ENCODE measurements around the gene ITGAX. TPM values are rescaled to one million over a fixed set of nuclear protein-coding genes. Genes with fewer than 3 reads are reported as not detected.

The ITGAX gene
- total RNA-seq, 1 donor from 2014 or later, result not detected

GRCh38 chr16:31385680-31386079 is 30.7 kb downstream of the ITGAX start:
- H3K27me3 Mint-ChIP-seq (ENCODE audit: low read depth), result peaks cover 52% of the 10 kb centered on the region
- TF ChIP-seq CTCF (IDR thresholded peaks at IDR 0.05; ENCODE audit: unreplicated experiment), result no peak
- DNase-seq (ENCODE audit: low spot score in 2 of 2, unreplicated experiment in 2 of 2), result no peak
- H3K36me3 Mint-ChIP-seq, result no peaks in the 10 kb centered on the region
- H3K4me3 Mint-ChIP-seq, result no peak overlapping the region
- no peaks in the 10 kb centered on the region for H3K9me3 Mint-ChIP-seq
- H3K4me1 Mint-ChIP-seq, result peaks cover 3% of the 10 kb centered on the region
- H3K27ac Mint-ChIP-seq, result no peak overlapping the region

GRCh38 chr16:31386157-31386984 is 31.4 kb downstream of the ITGAX start:
- peaks cover 51% of the 10 kb centered on the region for H3K27me3 Mint-ChIP-seq (ENCODE audit: low read depth)
- DNase-seq (ENCODE audit: low spot score in 2 of 2, unreplicated experiment in 2 of 2), result no peak
- peaks cover 3% of the 10 kb centered on the region for H3K4me1 Mint-ChIP-seq
- no peaks in the 10 kb centered on the region for H3K9me3 Mint-ChIP-seq
- no peak overlapping the region for H3K4me3 Mint-ChIP-seq
- H3K27ac Mint-ChIP-seq, result no peak overlapping the region
- no peak for TF ChIP-seq CTCF (IDR thresholded peaks at IDR 0.05; ENCODE audit: unreplicated experiment)
- no peaks in the 10 kb centered on the region for H3K36me3 Mint-ChIP-seq

- Mint-ChIP-seq H3K36me3 (no peaks in the 10 kb centered on the region), H3K4me3 (no peak overlapping the region), H3K27me3 (ENCODE audit: low read depth) (peaks cover 33% of the 10 kb centered on the region), H3K4me1 (peaks cover 3% of the 10 kb centered on the region), H3K9me3 (no peaks in the 10 kb centered on the region), H3K27ac (no peak overlapping the region)
- TF ChIP-seq CTCF (IDR thresholded peaks at IDR 0.05; ENCODE audit: unreplicated experiment), result no peak
- DNase-seq (ENCODE audit: low spot score in 2 of 2, unreplicated experiment in 2 of 2), result no peak
Observed at GRCh38 chr16:31388535-31388934, 33.6 kb downstream of the ITGAX start.

GRCh38 chr16:31390504-31391041 is 35.6 kb downstream of the ITGAX start:
- H3K4me1 Mint-ChIP-seq, result peaks cover 3% of the 10 kb centered on the region
- no peaks in the 10 kb centered on the region for H3K9me3 Mint-ChIP-seq
- peaks cover 26% of the 10 kb centered on the region for H3K27me3 Mint-ChIP-seq (ENCODE audit: low read depth)
- H3K36me3 Mint-ChIP-seq, result no peaks in the 10 kb centered on the region
- H3K4me3 Mint-ChIP-seq, result no peak overlapping the region
- no peak overlapping the region for H3K27ac Mint-ChIP-seq
- TF ChIP-seq CTCF (IDR thresholded peaks at IDR 0.05; ENCODE audit: unreplicated experiment), result no peak
- no peak for DNase-seq (ENCODE audit: low spot score in 2 of 2, unreplicated experiment in 2 of 2)

- Mint-ChIP-seq H3K4me3 (no peak within 1 kb of the TSS), H3K27ac (no peak within 1 kb of the TSS), H3K36me3 (no peaks in the 10 kb centered on the region), H3K4me1 (no peaks in the 10 kb centered on the region), H3K27me3 (ENCODE audit: low read depth) (peaks cover 19% of the 10 kb centered on the region), H3K9me3 (no peaks in the 10 kb centered on the region)
- DNase-seq (ENCODE audit: low spot score in 2 of 2, unreplicated experiment in 2 of 2), result no peak
- no peak for TF ChIP-seq CTCF (IDR thresholded peaks at IDR 0.05; ENCODE audit: unreplicated experiment)
Observed at GRCh38 chr16:31393056-31393455, 38.1 kb downstream of the ITGAX start, which contains the start of gene ITGAD. ITGAD (plus strand) TSS chr16:31393335; CDS start chr16:31393361, 26 bp downstream.
